PC-9 (cell line): ENCODE data around the gene GTF2IRD1.

Source experiments
- EZH2 ChIP-seq: fragments of 200-600 bp; sonication (generic); IDR thresholded peaks from 2 replicates; pipeline ENCODE4 v1.8.0; 2017; ENCODE audit warnings: antibody characterized with exemption, low read depth
- TF ChIP-seq, protein P1 (sequence below): fragments of 200-600 bp; sonication (generic); conservative IDR thresholded peaks from 2 replicates; pipeline ENCODE4 v1.6.1; 2017; ENCODE audit warnings: mixed run types, antibody characterized with exemption, mild to moderate bottlenecking, moderate library complexity

DNA sequence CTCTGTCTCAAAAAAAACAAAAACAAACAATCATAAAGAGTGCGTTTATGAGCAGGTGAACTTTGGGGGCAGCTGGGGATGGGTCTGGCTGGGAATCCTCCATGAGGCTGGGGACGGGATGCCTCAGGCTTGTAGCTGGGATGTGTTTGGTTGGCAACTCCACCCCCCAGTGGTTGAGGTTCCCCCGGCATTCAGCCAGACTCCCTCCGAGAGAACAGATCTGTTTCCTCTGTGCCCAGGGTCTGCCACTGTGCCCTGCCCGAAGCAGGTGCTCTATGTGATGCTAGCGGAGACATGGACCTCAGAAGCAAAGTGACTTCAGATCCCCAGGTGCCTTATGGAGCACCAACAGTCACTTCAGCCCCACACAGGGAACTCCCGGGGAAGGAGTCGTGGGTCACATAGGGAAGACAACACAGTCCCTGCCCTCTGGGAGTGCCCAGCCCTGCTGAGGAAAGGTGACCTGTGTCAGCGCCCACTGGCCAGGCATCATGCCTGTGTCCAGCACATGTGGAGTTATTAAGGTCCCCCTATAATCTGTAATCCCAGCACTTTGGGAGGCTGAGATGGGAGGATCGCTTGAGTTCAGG lies 29.3 kb upstream of the GTF2IRD1 start:
- TF ChIP-seq EZH2, result no peak
- TF ChIP-seq, protein P1, sequence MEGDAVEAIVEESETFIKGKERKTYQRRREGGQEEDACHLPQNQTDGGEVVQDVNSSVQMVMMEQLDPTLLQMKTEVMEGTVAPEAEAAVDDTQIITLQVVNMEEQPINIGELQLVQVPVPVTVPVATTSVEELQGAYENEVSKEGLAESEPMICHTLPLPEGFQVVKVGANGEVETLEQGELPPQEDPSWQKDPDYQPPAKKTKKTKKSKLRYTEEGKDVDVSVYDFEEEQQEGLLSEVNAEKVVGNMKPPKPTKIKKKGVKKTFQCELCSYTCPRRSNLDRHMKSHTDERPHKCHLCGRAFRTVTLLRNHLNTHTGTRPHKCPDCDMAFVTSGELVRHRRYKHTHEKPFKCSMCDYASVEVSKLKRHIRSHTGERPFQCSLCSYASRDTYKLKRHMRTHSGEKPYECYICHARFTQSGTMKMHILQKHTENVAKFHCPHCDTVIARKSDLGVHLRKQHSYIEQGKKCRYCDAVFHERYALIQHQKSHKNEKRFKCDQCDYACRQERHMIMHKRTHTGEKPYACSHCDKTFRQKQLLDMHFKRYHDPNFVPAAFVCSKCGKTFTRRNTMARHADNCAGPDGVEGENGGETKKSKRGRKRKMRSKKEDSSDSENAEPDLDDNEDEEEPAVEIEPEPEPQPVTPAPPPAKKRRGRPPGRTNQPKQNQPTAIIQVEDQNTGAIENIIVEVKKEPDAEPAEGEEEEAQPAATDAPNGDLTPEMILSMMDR, result no peak
